Esophagus (tissue), 2 donors: ENCODE results near the gene TUBB2A. TPM values are rescaled to one million over a fixed set of nuclear protein-coding genes. Genes with fewer than 3 reads are reported as not detected.
A peak's percentile ranks its signal among the peaks of the same experiment; 100 is the strongest.

Experiments used
- H3K27ac ChIP-seq, 2 donors: one replicate each; pipeline ENCODE4 v1.5.1; 2013; ENCODE audit warnings: low read depth in 2 of 2, mild to moderate bottlenecking in 2 of 2, inconsistent platforms in 1 of 2, low read length in 1 of 2, moderate library complexity in 1 of 2
- H3K27me3 ChIP-seq, 2 donors: one replicate each; pipeline ENCODE4 v1.6.1; 2013; ENCODE audit warnings: low read length in 2 of 2, control low read depth in 1 of 2, mild to moderate bottlenecking in 1 of 2; ENCODE audit not compliant: insufficient read depth in 2 of 2, control insufficient read depth in 1 of 2
- H3K36me3 ChIP-seq, 2 donors: one replicate each; pipeline ENCODE4 v1.6.1; 2013; ENCODE audit warnings: low read length in 1 of 2; ENCODE audit not compliant: control insufficient read depth in 2 of 2, insufficient read depth in 2 of 2
- H3K4me1 ChIP-seq, 2 donors: one replicate each; pipeline ENCODE4 v1.6.1; 2013; ENCODE audit warnings: low read length in 1 of 2; ENCODE audit not compliant: control insufficient read depth in 2 of 2, insufficient read depth in 2 of 2
- H3K4me3 ChIP-seq, 2 donors: one replicate each; pipeline ENCODE4 v1.5.1; 2013; ENCODE audit warnings: low read length in 2 of 2, mild to moderate bottlenecking in 2 of 2, low read depth in 1 of 2, moderate library complexity in 1 of 2
- H3K9me3 ChIP-seq, 2 donors: one replicate each; pipeline ENCODE4 v1.6.1; 2013; ENCODE audit warnings: mild to moderate bottlenecking in 2 of 2, low read depth in 1 of 2, low read length in 1 of 2, moderate library complexity in 1 of 2; ENCODE audit not compliant: control insufficient read depth in 2 of 2, insufficient read depth in 1 of 2
- WGBS, 2 donors: extraction: QIAGEN DNeasy Blood & Tissue Kit; methylation state at CpG; one replicate each; pipeline ENCODE4 v1.1.7; 2013; 5-methylcytosine and 5-hydroxymethylcytosine counted together
- polyA plus RNA-seq, 2 donors: library from polyadenylated mRNA; stranded (reverse); fragments of 200-250 nt; gene quantifications; one replicate each; pipeline ENCODE4 v1.2.3, GENCODE V29; 2013
- donor health status: healthy with polysubstance abuse.
- donor health status: Bipolar disorder and iron deficiency.

Gene TUBB2A
- polyA plus RNA-seq, 2 donors, result 23.3 to 115 TPM

- Histone ChIP-seq H3K27me3 (no peaks in the 10 kb centered on the region), H3K36me3 (peaks cover 7 to 24% of the 10 kb centered on the region in 2 donors), H3K4me3 (no peak overlapping the region), H3K9me3 (no peaks in the 10 kb centered on the region), H3K27ac (no peak overlapping the region), H3K4me1 (no peaks in the 10 kb centered on the region)
- 89 to 95% methylated on average over 15 of the region's 15 CpGs for WGBS, 2 donors
These were observed 28.8 kb downstream of the TUBB2A start for GRCh38 chr6:3128356-3129108.

GRCh38 chr6:3125815-3126214, 31.5 kb downstream of the TUBB2A start:
- Histone ChIP-seq H3K27ac (no peak overlapping the region), H3K27me3 (no peaks in the 10 kb centered on the region)
- 44 to 47% methylated on average over 2 of the region's 2 CpGs for WGBS, 2 donors

GRCh38 chr6:3124667-3125066, 32.7 kb downstream of the TUBB2A start:
- H3K27ac ChIP-seq, result no peak overlapping the region
- no peaks in the 10 kb centered on the region for H3K27me3 ChIP-seq
- no peaks in the 10 kb centered on the region for H3K9me3 ChIP-seq
- 74% methylated on average over 8 of the region's 8 CpGs for WGBS, 2 donors
- H3K4me3 ChIP-seq, result no peak overlapping the region
- peaks cover 2 to 5% of the 10 kb centered on the region in 2 donors for H3K36me3 ChIP-seq
- H3K4me1 ChIP-seq, result no peaks in the 10 kb centered on the region

More at GRCh38 chr6:3125815-3126214, 31.5 kb downstream of the TUBB2A start:
- no peaks in the 10 kb centered on the region for H3K4me1 ChIP-seq
- no peak overlapping the region for H3K4me3 ChIP-seq
- no peaks in the 10 kb centered on the region for H3K9me3 ChIP-seq
- peaks cover 2 to 11% of the 10 kb centered on the region in 2 donors for H3K36me3 ChIP-seq

GRCh38 chr6:3122823-3123182, 34.5 kb downstream of the TUBB2A start:
- Histone ChIP-seq H3K9me3 (no peaks in the 10 kb centered on the region), H3K4me1 (no peaks in the 10 kb centered on the region), H3K4me3 (no peak overlapping the region), H3K27me3 (no peaks in the 10 kb centered on the region), H3K36me3 (no peaks in the 10 kb centered on the region), H3K27ac (no peak overlapping the region)
- 93 to 94% methylated on average over 9 of the region's 9 CpGs for WGBS, 2 donors

GRCh38 chr6:3120765-3121089, 36.6 kb downstream of the TUBB2A start:
- Histone ChIP-seq H3K9me3 (no peaks in the 10 kb centered on the region), H3K4me1 (no peaks in the 10 kb centered on the region), H3K36me3 (no peaks in the 10 kb centered on the region), H3K27me3 (no peaks in the 10 kb centered on the region), H3K27ac (no peak overlapping the region), H3K4me3 (no peak overlapping the region)
- WGBS, 2 donors, result 84 to 90% methylated on average over 5 of the region's 5 CpGs

GRCh38 chr6:3119040-3119723, 38.2 kb downstream of the TUBB2A start:
- 23 to 24% methylated on average over 19 of the region's 19 CpGs for WGBS, 2 donors
- H3K27ac ChIP-seq, result peak overlapping the region; percentile 98 to 99

GRCh38 chr6:3118353-3119039, 38.8 kb downstream of the TUBB2A start, which contains the start of gene BPHL:
TSS of gene BPHL (plus strand) at chr6:3118711. CDS start at chr6:3118741, 30 bp downstream.
- Histone ChIP-seq H3K4me1 (no peaks in the 10 kb centered on the region), H3K36me3 (peaks cover 9 to 11% of the 10 kb centered on the region in 2 donors), H3K9me3 (no peaks in the 10 kb centered on the region), H3K27me3 (no peaks in the 10 kb centered on the region), H3K27ac (peak within 1 kb of the TSS; percentile 98 to 99), H3K4me3 (peak within 1 kb of the TSS; percentile 71 to 84)
- 0 to 1% methylated on average over 82 to 89 of the region's 89 CpGs for WGBS, 2 donors

More at GRCh38 chr6:3119040-3119723, 38.2 kb downstream of the TUBB2A start:
- H3K4me3 ChIP-seq, result peak overlapping the region; percentile 71 to 84
- H3K27me3 ChIP-seq, result no peaks in the 10 kb centered on the region
- H3K36me3 ChIP-seq, result peaks cover 7% of the 10 kb centered on the region in 2 donors
- H3K9me3 ChIP-seq, result no peaks in the 10 kb centered on the region
- no peaks in the 10 kb centered on the region for H3K4me1 ChIP-seq

- peak overlapping the region; percentile 98 to 99 for H3K27ac ChIP-seq
- H3K27me3 ChIP-seq, result no peaks in the 10 kb centered on the region
- peaks cover 14 to 15% of the 10 kb centered on the region in 2 donors for H3K36me3 ChIP-seq
- 9 to 13% methylated on average over 8 of the region's 8 CpGs for WGBS, 2 donors
- peak overlapping the region; percentile 71 to 84 for H3K4me3 ChIP-seq
- H3K4me1 ChIP-seq, result no peaks in the 10 kb centered on the region
- H3K9me3 ChIP-seq, result no peaks in the 10 kb centered on the region
These were observed 39.4 kb downstream of the TUBB2A start for GRCh38 chr6:3117912-3118352.

- peaks cover 14 to 18% of the 10 kb centered on the region in 2 donors for H3K36me3 ChIP-seq
- no peak overlapping the region for H3K27ac ChIP-seq
- 94 to 95% methylated on average over 6 of the region's 6 CpGs for WGBS, 2 donors
- H3K4me3 ChIP-seq, result no peak overlapping the region
- no peaks in the 10 kb centered on the region for H3K4me1 ChIP-seq
- H3K9me3 ChIP-seq, result no peaks in the 10 kb centered on the region
- H3K27me3 ChIP-seq, result no peaks in the 10 kb centered on the region
These were observed 43.0 kb downstream of the TUBB2A start for GRCh38 chr6:3114377-3114776.
